Measurements from ENCODE around the gene NOL7.

Gene NOL7

DNA sequence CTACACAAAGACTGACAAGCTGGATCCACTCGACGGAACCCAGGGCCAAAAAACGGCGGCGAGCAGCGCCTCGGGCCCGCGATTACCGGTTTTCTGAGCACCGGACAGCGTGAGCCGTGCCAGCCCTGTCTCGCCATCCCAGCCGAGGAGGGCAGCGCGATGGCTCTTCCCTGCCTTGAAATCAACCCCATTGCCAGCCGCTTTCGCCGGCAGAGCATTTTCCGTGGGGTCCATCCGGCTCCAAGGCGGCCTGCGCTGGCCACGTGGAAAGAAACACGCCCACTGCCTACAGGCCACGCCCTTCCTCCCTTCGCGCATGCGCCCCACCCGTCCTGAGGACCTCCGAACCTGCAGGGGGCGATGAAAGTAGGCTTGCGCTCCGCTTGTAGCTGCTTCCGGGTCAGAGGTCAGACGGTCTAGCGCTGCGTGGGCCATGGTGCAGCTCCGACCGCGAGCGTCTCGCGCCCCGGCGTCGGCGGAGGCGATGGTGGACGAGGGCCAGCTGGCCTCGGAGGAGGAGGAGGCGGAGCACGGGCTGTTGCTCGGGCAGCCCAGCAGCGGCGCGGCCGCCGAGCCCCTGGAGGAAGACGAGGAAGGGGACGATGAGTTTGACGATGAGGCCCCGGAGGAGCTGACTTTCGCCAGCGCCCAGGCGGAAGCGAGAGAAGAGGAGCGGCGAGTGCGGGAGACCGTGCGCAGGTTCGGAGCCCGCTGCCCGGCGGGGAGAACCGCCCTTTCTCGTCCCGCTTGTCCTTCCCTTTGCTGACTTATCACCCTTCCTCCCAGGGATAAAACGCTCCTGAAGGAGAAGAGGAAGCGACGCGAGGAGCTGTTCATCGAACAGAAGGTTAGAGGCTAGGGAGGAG lies at the start of gene NOL7:
NOL7 (plus strand) TSS at position 410 of the 866 bp plus-strand sequence; CDS start at position 434, 24 bp downstream.
- DNase-seq, result peak; percentile 99

DNA sequence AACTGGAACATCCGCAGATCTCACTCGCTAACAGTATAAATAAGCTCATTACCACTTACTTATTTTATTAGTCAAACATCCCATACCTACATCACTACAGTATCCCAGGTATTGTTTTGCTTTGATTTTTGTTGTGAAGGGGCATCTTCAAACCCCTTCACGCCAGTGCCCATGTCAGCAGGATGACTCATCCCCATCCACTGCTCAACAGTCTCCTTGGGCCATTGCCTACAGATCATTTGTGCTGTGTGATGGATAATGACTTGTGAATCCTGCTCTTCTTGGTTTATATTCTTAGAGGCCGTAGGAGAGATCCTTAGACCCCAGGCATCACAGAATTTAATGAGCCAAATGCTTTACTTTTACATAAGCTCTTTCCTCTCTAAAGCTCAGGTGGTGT lies 49.2 kb upstream of the NOL7 start:
- no peak for DNase-seq

DNA sequence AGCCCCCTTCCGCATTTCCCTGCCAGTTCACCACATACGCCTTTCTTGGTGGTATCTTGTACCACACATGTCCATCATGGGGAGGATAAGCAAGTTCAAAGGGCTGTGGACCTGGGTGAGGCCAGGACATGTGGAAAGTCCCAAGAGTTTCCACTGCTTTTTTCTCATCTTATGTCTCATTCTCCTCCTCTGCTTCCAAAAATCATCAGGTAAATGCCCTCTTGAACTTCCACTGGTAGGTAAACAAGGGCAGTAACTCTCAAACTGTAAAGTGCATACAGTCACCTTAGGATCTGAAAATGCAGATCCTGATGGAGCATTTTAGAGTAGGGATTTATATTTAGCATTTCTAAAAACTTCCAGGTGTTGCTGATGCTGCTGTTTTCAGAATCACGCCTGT lies 48.6 kb upstream of the NOL7 start:
- no peak for DNase-seq

DNA sequence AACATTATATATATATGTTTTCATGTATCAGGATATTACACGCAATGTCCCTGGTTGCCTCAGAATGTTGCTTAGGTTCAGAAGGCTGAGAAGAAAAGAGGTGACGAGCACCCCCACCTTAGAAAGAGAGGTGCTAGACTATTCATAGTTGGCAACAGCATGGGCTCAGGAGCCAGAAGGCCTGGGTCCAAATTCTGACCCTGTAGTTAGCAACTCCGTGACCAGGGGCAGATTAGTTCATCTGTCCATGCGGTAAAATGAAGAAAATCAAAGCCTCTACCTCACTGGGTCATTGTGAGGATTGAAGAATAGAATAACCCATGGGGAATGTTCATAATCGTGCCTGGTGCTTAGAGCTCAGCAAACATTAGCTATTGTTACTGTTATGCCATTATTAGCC lies 46.2 kb upstream of the NOL7 start:
- DNase-seq, result no peak

DNA sequence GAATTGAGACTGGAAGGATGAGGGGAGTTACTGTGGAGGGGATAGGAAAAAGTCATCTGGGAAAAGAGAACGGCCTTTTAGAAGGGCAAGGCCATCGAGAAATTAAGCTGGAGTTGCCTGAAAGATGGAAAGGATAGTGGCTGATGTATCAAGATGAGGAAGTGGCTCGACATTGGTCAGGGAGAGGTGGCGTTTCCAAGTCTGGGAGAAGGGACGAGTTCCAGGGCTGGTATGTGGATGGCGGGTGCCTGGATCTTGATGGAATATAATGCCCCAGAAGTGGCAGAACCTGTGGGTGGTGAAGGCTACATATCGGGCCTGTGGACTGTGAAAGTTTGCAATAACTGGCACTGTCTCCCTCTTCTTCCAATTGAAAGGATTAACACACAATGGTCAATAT lies 42.9 kb upstream of the NOL7 start:
- no peak for DNase-seq

DNA sequence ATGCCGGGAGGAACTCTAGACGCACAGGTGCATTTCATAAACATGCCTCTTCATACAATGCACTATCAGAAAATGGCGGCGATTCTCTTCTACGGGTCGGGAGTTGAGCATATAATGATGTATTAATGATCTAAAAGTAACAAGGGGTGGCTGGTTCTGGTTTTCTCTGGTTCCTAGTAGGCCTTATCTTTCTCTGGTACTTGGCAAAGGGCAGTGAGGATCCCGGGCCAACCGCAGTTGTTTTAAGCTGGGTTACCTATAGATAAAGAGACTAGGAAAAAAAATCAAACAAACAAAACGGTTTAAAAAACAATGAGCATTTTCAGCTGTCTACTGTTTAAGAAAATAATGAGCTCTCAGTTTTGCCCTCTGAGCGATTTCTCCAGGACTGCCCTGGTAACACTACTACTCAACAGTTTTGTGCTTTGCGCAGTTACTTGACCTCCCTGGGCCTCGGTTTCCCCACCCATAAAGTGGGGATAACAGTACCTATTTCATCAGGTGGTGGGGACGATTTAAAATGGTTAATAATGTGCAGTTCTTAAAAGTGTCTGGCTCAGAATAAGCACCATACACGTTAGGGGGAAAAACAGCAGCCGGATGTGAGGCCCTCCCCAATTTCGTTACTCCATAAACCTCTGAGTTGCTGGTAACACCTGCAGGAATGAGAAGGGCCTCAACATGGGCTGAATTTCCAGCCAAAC lies 42.0 kb upstream of the NOL7 start:
- no peak for DNase-seq

DNA sequence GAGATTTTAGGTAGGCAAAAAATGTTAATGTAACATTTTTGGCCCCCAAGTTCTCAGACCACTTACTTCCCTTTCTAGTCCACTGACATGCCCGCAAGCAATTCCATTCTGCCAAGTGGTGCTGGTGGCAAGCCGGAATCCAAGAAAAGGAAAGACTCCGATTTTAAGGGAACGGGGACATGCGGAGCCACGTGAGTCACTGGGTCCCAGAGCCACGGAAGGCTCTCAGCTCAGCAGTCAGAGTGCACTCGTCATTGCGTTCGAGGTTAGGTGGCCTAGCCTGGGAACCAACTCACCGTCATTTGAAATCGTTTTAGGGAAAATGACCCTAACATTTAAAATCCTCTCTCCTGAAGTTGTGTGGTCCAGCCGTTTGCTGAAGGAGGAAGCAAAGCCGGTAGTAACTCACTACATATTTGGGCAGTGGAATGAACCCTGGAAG lies 41.4 kb upstream of the NOL7 start:
- DNase-seq, result no peak

DNA sequence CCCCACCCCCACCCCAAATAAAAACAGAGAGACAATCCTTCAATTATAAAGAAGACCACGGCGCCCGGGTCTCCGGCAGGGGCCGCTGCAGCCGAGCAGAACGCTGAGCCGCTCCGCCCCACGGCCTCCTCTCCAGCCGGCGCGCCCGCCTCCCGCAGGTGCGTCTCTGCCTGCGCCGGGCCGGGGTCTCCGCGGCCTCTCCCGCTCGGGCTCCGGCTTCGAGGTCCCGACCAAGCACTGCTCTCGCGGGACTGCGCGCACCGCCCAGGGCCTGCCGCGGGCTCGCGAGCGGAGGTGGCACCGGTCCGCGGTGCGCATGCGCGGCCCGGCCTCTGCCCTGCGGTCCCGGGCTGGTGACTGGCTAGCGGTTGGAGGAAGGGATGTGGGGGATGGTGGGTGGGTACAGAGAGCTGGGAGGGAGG lies 41.0 kb upstream of the NOL7 start:
- DNase-seq, result peak; percentile 96

DNA sequence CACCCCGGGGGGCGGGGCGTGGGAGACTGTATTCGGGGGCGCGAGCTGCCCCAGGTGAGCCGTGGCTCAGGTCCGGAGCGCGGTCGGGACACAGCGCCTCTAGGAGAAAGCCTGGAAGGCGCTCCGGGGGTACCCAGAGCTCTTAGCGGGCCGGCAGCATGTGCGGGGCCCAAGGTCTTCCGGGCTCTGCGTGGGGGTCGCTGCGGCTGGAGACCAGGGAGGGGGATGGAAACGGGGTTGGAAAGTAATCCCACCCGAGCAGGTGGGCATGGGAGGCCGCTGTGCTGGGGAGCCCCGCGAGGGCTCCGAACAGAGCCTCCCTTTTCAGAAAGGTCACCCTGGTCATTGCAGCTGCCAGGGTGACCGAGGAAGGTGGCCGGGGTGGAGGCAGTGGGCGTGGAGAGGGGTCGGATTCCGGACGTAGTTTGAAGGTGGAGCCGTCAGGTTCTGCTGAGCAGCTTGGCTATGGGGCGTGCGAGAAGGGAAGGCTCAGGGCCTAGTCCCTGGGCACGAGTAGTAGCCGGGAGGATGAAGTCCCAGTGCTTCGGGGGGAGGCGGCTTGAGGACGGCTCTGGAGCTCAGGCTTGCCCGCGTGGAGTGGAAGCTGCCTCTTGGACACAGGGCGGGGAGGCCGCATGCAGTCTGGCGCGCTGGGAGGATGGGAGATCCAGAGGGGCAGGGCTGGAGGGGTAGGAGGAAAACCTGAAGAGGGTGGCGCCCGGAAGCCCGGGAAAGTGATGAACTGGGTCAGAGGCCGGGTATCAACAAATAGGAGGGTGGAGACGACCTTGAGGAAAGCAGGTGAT lies 40.4 kb upstream of the NOL7 start, which contains the start of gene SIRT5:
SIRT5 (plus strand) TSS at position 31 of the 806 bp plus-strand sequence. CDS start 9,510 bp downstream, outside the sequence.
- DNase-seq, result peak; percentile 90

DNA sequence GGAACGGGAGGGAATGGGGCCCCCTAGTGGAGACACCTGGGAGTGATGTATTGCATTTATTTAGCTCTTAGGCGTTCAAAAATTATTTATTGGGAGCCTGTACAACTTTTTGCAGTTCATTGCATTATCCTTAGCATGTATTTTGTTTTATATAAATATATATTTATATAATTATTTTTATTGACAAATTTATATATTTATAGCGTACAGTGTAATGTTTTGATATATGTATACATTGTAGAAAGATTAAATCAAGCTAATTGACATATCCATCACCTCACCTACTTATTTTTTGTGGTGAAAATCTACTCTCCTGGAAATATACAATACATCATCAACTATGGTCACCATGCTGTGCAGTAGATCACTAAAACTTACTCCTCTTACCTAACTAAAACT lies 39.8 kb upstream of the NOL7 start:
- no peak for DNase-seq

DNA sequence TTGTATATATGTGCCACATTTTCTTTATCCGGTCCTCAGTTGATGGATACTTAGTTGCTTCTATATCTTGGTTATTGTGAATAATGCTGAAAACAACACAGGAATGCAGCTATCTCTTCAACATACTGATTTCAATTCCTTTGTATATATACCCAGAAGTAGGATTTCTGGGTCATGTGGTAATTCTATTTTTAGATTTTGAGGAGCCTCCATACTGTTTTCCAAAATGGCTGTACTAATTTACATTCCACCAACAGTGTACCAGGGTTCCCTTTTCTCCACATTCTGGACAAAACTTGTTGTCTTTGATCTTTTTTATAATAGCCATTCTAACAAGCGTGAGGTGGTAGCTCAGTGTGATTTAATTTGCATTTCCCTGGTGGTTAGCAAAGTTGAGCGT lies 39.1 kb upstream of the NOL7 start:
- DNase-seq, result no peak

DNA sequence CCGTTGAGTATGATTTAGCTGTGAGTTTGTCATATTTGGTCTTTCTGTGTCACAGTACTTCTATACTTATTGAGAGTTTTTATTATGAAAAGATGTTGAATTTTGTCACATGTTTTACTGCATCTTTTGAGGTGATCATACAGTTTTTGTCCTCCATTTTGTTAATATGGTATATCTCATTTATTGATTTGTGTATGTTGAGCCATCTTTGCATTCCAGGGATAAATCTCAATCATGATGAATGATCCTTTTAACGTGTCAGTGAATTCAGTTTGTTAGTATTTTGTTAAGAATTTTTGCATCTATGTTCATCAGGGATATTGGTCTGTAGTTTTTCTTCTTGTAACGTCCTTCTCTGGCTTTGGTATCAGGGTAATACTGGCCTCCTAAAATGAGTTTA lies 37.2 kb upstream of the NOL7 start:
- no peak for DNase-seq

DNA sequence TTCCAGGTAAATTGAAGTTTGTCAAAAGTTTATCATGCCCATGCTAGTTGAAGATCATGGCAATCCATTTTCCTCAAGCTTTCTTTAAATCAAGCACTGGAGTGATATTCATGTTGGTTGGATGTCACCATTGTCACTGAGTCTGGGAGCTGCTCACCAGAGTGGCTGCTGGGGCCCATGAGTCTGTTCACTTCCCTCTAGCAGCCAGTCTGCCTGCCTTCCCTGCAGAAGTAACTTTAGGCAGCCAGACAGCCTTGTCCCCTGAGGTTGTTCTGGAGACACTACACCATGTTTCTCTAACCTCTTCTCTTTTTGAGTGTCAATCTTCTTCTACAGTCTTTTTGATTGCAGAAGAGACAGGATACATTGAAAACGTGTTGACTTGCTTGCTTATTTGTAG lies 35.2 kb upstream of the NOL7 start:
- no peak for DNase-seq

DNA sequence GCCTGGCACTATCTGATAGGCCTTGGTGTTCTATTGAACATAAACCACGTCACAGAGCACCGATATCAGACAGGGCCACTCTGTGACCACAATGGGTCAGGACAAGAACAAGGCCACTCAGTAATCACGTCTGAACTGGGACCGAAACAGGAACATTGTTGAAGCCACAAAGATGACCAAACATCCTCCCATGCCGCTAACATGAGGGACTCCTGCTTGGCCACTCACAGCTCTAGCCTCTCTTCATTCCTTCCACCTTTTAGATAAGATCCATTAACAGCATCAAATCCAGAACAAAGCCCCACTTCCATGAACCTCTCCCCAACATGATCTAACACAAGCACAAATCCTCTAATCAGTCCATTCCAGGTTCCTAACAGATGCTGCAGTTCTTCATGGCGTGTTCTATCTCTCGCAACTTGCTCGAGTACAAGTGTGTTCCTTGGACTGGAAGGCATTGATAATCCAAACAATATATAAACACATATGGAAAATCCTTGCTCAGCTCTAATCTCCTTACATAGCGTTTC lies 33.4 kb upstream of the NOL7 start:
- DNase-seq, result no peak

DNA sequence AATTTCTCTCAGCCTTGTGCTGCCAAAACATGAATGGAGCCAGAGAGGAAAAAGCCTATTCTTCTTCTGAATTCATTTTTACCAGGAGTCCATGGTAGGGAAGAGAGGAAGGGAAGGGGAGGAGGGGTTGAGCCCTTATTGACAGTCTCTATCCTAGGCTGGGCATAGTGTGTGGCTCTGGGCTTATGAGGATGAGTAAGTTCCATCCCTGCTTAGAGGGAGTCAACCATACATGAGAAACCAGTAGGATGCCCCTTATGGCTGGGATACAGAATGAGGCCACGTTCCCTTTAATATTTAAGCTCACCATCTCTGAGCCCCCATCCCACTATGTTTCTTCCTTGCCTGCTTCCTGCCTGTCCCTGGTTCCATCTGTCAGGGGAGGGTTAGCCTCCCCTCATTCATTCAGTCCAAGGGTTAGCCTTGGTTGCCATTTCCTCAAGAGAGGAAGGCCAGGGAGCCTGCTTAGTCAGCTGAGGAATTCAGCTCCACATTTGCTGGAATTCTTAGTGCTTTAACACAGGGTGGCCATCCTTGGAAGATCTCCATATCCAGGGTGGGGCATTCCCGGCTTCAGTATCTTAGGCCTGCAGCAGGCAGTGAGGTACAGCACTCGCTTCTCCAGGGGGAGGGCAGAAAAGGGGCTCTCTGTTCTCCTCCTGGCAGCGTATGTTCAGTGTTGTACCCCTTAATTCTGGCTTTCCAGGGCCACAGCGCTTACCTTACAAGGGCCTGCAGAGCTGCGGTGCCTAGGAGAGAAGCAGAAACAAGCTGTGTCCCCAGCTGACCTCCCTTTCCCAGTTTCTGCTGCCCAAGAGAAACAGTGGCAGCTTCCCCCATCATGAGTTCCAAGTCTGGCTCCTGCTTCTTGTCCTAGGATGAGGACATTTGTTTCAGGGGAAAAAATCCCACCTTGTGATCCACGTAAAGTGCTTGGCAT lies 28.3 kb upstream of the NOL7 start:
- DNase-seq, result no peak

DNA sequence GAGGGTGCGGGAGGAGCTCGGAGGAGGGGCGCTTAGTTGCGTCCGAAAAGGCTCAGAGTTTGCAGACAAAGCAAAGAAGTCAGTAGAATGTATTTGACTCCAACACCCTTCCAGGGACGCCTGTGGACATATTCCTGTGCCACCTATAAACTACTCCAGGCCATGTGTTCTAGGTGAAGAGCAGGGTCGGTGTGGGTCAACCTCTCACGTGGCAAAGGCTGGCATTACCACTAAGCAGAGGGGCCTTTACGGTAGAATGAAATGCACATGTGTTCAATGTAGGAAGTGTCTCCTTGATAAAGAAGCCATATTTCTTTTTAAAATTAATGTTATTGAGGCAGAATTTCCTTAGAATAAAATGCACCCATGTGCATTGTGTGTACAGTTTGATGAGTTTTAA lies 25.3 kb upstream of the NOL7 start:
- DNase-seq, result no peak

DNA sequence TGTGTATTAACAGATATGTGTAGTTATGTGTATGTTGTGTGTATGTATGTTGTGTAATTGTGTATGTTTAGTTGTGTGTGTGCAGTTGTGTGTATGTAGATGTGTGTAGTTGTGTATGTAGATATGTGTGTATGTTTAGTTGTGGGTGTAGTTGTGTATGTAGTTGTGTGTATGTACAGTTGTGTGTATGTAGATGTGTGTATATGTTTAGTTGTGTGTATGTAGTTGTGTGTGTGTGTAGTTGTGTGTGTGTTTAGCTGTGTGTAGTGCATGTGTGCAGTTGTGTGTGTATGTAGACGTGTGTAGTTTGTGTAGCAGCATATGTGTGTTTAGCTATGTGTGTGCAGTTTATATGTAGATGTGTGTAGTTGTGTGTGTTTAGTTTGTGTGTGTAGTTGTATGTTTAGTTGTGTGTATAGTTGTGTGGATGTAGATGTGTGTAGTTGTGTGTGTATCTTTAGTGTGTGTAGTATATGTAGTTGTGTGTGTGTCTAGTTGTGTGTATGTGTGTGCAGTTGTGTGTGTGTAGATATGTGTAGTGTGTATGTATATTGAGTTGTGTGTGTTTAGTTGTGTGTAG lies 24.5 kb upstream of the NOL7 start:
- DNase-seq, result no peak

DNA sequence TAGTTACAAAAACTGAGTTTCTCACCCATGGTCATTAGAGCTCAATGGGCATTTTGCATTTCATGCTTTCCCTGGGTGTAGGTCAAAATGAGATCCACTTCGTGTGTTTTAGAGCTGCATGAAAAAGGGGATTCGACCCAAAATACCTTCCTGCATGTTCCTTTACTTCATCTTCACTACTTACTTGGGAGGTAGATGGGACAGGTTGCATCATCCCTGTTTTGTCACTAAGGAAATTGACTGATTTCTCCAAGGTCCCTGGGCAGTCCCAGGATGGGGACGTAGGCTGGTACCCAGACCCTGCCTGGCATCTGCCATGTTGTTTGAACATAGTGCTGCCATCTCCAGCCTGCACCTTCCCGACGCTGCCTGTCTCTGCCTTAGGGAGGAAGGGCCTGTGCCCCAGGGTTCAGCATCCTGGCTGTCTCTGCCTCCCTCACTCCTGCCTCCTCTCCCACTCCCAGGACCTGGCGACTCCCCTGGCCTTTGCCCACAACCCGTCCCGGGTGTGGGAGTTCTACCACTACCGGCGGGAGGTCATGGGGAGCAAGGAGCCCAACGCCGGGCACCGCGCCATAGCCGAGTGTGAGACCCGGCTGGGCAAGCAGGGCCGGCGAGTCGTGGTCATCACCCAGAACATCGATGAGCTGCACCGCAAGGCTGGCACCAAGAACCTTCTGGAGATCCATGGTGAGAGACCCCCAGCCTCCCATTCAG lies 23.8 kb upstream of the NOL7 start:
- DNase-seq, result no peak

DNA sequence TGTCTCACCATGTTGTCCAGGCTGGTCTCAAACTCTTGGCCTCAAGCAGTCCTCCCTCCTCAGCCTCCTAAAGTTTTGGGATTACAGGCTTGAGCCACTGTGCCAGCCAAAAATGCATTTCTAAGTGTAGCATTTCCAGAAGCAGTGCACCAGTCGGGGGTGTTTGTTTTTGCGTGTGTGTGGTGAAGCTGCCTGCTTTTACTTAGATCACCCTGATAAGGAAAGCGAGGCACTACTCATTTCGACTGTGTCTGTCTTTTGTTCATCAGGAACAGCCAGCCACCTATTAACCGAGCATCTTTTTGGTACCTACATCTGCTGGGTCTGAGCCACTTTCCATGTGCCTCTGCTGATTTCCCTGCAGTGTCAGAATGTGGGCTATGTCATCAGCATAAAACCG lies 22.0 kb upstream of the NOL7 start:
- DNase-seq, result no peak

DNA sequence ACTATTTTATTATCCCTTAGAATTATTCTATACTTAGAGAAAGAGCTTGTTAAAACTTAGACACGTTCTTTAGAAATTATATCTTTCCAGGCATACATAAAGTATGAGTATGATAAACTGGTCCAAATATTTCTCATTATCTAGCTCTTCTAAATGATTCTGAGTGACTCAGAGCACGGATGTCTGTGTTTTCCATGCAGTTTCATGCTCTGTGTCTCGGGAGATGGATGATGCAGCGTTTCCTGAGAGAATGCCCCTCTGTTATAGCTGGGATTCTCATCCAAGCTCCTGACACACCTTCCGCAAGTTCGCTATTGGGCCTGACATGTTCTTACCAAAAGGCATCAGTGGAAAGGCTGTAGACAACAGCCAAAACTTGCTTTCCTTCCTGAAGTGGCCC lies 21.4 kb upstream of the NOL7 start:
- no peak for DNase-seq

DNA sequence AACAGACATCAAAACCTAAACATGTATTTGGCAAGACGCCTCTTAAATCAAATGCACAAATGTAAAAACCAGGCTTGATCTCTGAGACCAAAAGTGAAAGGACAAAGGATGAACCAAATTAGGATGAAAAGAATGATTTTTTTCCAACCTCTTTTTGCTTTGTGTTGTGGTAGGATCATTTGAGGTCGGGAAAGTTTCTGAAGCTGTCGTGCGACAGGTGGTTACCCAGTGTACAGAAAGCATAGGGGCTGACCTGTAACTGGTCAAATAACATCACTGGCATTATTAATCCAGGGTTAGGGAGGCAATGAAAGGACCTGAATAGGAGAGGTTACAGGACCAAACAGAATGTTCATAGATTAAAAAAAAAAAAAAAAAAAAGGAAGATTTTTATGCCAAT lies 18.1 kb upstream of the NOL7 start:
- DNase-seq, result no peak

Data from NCI-H1105 (cell line).